ENCODE measurements around the gene ZNF672. TPM values are rescaled to one million over a fixed set of nuclear protein-coding genes. Genes with fewer than 3 reads are reported as not detected.

Gene ZNF672
- total and polyA plus RNA-seq, 2 of the 13 experiments (the other 11 are each of a cell fraction or from before 2014, with no cell fraction given): 17.2 to 22.9 TPM

DNA sequence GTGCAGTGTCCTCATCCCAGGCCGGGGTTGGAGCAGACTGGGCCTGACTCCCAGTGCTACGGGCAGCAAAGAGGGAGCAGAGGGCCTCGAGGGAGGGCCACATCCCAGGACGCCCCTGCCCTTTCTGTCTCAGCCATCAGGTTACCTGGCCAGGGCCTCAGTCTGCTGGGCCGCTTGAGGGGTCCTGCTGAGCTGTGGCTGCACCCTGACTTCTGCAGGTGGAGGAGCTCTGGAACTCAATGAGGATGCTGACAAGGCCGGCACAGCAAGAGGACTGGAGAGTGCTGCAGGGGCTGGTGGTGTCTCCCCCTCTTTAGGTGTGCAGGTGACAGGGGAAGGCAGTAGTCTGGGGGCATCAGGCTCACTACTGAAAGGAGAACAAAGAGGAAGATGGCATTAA, 17.6 kb downstream of the ZNF672 start (continued):
- TF ChIP-seq, protein P1, sequence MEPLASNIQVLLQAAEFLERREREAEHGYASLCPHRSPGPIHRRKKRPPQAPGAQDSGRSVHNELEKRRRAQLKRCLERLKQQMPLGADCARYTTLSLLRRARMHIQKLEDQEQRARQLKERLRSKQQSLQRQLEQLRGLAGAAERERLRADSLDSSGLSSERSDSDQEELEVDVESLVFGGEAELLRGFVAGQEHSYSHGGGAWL (CRISPR knock-in tag; IDR thresholded peaks at IDR 0.05): no peak
- TF ChIP-seq SIN3A (IDR thresholded peaks at IDR 0.05; ENCODE audit: borderline replicate concordance, low read depth, low read length): no peak
- TF ChIP-seq HOXA3 (CRISPR knock-in tag; IDR thresholded peaks at IDR 0.05): no peak
- TF ChIP-seq, protein P2, sequence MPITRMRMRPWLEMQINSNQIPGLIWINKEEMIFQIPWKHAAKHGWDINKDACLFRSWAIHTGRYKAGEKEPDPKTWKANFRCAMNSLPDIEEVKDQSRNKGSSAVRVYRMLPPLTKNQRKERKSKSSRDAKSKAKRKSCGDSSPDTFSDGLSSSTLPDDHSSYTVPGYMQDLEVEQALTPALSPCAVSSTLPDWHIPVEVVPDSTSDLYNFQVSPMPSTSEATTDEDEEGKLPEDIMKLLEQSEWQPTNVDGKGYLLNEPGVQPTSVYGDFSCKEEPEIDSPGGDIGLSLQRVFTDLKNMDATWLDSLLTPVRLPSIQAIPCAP (CRISPR knock-in tag; IDR thresholded peaks at IDR 0.05; ENCODE audit: low read depth): no peak
- TF ChIP-seq, protein P3, sequence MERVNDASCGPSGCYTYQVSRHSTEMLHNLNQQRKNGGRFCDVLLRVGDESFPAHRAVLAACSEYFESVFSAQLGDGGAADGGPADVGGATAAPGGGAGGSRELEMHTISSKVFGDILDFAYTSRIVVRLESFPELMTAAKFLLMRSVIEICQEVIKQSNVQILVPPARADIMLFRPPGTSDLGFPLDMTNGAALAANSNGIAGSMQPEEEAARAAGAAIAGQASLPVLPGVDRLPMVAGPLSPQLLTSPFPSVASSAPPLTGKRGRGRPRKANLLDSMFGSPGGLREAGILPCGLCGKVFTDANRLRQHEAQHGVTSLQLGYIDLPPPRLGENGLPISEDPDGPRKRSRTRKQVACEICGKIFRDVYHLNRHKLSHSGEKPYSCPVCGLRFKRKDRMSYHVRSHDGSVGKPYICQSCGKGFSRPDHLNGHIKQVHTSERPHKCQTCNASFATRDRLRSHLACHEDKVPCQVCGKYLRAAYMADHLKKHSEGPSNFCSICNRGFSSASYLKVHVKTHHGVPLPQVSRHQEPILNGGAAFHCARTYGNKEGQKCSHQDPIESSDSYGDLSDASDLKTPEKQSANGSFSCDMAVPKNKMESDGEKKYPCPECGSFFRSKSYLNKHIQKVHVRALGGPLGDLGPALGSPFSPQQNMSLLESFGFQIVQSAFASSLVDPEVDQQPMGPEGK (CRISPR knock-in tag; IDR thresholded peaks at IDR 0.05): no peak
- TF ChIP-seq ZNF615 (CRISPR knock-in tag; IDR thresholded peaks at IDR 0.05; ENCODE audit: borderline replicate concordance): no peak
- TF ChIP-seq ZNF350 (CRISPR knock-in tag; IDR thresholded peaks at IDR 0.05; ENCODE audit: borderline replicate concordance, low read depth): no peak
- no peak for TF ChIP-seq ATF7 (IDR thresholded peaks at IDR 0.05)
- TF ChIP-seq ATF7 (CRISPR knock-in tag; IDR thresholded peaks at IDR 0.05): no peak
- TF ChIP-seq, protein P4, sequence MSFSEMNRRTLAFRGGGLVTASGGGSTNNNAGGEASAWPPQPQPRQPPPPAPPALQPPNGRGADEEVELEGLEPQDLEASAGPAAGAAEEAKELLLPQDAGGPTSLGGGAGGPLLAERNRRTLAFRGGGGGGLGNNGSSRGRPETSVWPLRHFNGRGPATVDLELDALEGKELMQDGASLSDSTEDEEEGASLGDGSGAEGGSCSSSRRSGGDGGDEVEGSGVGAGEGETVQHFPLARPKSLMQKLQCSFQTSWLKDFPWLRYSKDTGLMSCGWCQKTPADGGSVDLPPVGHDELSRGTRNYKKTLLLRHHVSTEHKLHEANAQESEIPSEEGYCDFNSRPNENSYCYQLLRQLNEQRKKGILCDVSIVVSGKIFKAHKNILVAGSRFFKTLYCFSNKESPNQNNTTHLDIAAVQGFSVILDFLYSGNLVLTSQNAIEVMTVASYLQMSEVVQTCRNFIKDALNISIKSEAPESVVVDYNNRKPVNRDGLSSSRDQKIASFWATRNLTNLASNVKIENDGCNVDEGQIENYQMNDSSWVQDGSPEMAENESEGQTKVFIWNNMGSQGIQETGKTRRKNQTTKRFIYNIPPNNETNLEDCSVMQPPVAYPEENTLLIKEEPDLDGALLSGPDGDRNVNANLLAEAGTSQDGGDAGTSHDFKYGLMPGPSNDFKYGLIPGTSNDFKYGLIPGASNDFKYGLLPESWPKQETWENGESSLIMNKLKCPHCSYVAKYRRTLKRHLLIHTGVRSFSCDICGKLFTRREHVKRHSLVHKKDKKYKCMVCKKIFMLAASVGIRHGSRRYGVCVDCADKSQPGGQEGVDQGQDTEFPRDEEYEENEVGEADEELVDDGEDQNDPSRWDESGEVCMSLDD (CRISPR knock-in tag; IDR thresholded peaks at IDR 0.05; ENCODE audit: borderline replicate concordance): no peak
- no peak for TF ChIP-seq ZFP62 (CRISPR knock-in tag; IDR thresholded peaks at IDR 0.05)

Measured in HepG2 (cell line).